NCI-H526 treated with DMSO at 0.1 percent for 48 hours (cell line): Measurements from ENCODE around the gene LAPTM4A.
"Not testable (repeated sequence)": the region's sequence is repeated elsewhere in the genome, so short reads cannot be mapped to it uniquely, and the experiment has no call there.

Source experiments
- DNase-seq: peaks from one replicate; lab custom pipeline; 2025; lab: John Stamatoyannopoulos, UW

LAPTM4A gene

GRCh38 chr2:20050646-20051531, 539 bp downstream of the LAPTM4A start:
- peak; percentile 35 for DNase-seq

- DNase-seq: peak; percentile 23
Measured at GRCh38 chr2:20050104-20050645, 1.3 kb downstream of the LAPTM4A start.

- DNase-seq: no peak
Measured at GRCh38 chr2:20049637-20050036, 1.8 kb downstream of the LAPTM4A start.

GRCh38 chr2:20048488-20049448, 2.7 kb downstream of the LAPTM4A start:
- no peak for DNase-seq

GRCh38 chr2:20045712-20046292, 5.6 kb downstream of the LAPTM4A start:
- not testable (repeated sequence) for DNase-seq

GRCh38 chr2:20044778-20045177, 6.7 kb downstream of the LAPTM4A start:
- no peak for DNase-seq

- DNase-seq: no peak
Measured at GRCh38 chr2:20042531-20042930, 8.9 kb downstream of the LAPTM4A start.

GRCh38 chr2:20040489-20041172, 10.8 kb downstream of the LAPTM4A start:
- no peak for DNase-seq

GRCh38 chr2:20037660-20038059, 13.8 kb downstream of the LAPTM4A start:
- no peak for DNase-seq

GRCh38 chr2:20035955-20036666, 15.3 kb downstream of the LAPTM4A start:
- DNase-seq: no peak

GRCh38 chr2:20034821-20035220, 16.6 kb downstream of the LAPTM4A start:
- no peak for DNase-seq

GRCh38 chr2:20034218-20034617, 17.2 kb downstream of the LAPTM4A start:
- no peak for DNase-seq

- DNase-seq: no peak
Measured at GRCh38 chr2:20033322-20033721, 18.1 kb downstream of the LAPTM4A start.

- DNase-seq: no peak
Measured at GRCh38 chr2:20030224-20030623, 21.2 kb downstream of the LAPTM4A start.

GRCh38 chr2:20027705-20028434, 23.6 kb downstream of the LAPTM4A start:
- no peak for DNase-seq

- DNase-seq: no peak
Measured at GRCh38 chr2:20027260-20027677, 24.2 kb downstream of the LAPTM4A start.

GRCh38 chr2:20025065-20025786, 26.2 kb downstream of the LAPTM4A start:
- no peak for DNase-seq

- DNase-seq: no peak
Measured at GRCh38 chr2:20023688-20024087, 27.7 kb downstream of the LAPTM4A start.

- DNase-seq: no peak
Measured at GRCh38 chr2:20021405-20022009, 29.9 kb downstream of the LAPTM4A start.
